H1 (cell line): ENCODE results near the gene SMIM41. TPM values are rescaled to one million over a fixed set of nuclear protein-coding genes. Genes with fewer than 3 reads are reported as not detected.

ENCODE experiments used
- CTCF ChIA-PET: fragments of 300-600 bp; sonication (Branson Sonifier 250); formaldehyde crosslinking; loops from one replicate; lab custom pipeline; 2021; ENCODE audit not compliant: partially characterized antibody; lab: Charles Lee
- POLR2A ChIA-PET: fragments of 300-600 bp; sonication (Branson Sonifier 250); formaldehyde crosslinking; loops from one replicate; lab custom pipeline; 2021; ENCODE audit warnings: inconsistent platforms; ENCODE audit not compliant: partially characterized antibody; lab: Charles Lee
- DNase-seq, 2 experiments: peaks; one replicate each; pipeline versions ENCODE4 v3.0.0 to v3.0.0-alpha.2; 2010 to 2022; ENCODE audit warnings: low spot score in 2 of 2, low read depth in 1 of 2, mixed read lengths in 1 of 2
- FAIRE-seq: peaks from 2 replicates; lab custom pipeline; 2011; peaks lifted over from hg19 to GRCh38; lab: Jason Lieb, UNC
- H2AFZ ChIP-seq: 2 replicates; pipeline ENCODE4 v1.8.1; 2012; ENCODE audit warnings: low read length, inconsistent platforms
- H2AK5ac ChIP-seq: 2 replicates; pipeline ENCODE4 v1.6.1; 2013; ENCODE audit warnings: low read depth, low read length
- H2BK120ac ChIP-seq: replicated peaks from 2 replicates; pipeline ENCODE3; 2013; ENCODE audit warnings: low read depth, low read length, inconsistent platforms
- H2BK12ac ChIP-seq: 2 replicates; pipeline ENCODE4 v1.6.1; 2013; ENCODE audit warnings: low read depth, low read length
- H2BK15ac ChIP-seq: 2 replicates; pipeline ENCODE4 v1.6.1; 2013; ENCODE audit warnings: low read length
- H2BK20ac ChIP-seq: 2 replicates; pipeline ENCODE4 v1.6.1; 2013; ENCODE audit warnings: low read length
- H2BK5ac ChIP-seq: 2 replicates; pipeline ENCODE4 v1.6.1; 2013; ENCODE audit warnings: low read depth, low read length
- H3K14ac ChIP-seq: 2 replicates; pipeline ENCODE4 v1.6.1; 2013; ENCODE audit warnings: inconsistent platforms; ENCODE audit not compliant: insufficient read length
- H3K18ac ChIP-seq: 2 replicates; pipeline ENCODE4 v1.6.1; 2013; ENCODE audit warnings: low read length; ENCODE audit errors: extremely low read depth
- H3K23ac ChIP-seq: 2 replicates; pipeline ENCODE4 v1.6.1; 2013; ENCODE audit warnings: inconsistent platforms; ENCODE audit not compliant: insufficient read length
- H3K23me2 ChIP-seq: 2 replicates; pipeline ENCODE4 v1.6.1; 2013; ENCODE audit warnings: low read depth, low read length
- H3K27ac ChIP-seq: 2 replicates; pipeline ENCODE4 v1.6.1; 2011; ENCODE audit warnings: low read depth, low read length, inconsistent platforms
- H3K27me3 ChIP-seq, 4 experiments: replicated peaks in 1 of 4; 1 replicate in 1 of 4; 2 replicates in 3 of 4; pipeline versions ENCODE4 v1.6.1 to v1.8.1; 2011 to 2013; ENCODE audit warnings: low read length in 3 of 4, mild to moderate bottlenecking in 3 of 4, inconsistent platforms in 2 of 4, mixed read lengths in 2 of 4, moderate library complexity in 1 of 4; ENCODE audit not compliant: control insufficient read depth in 3 of 4, insufficient read depth in 3 of 4; ENCODE audit errors: extremely low read depth in 1 of 4
- H3K36me3 ChIP-seq, 4 experiments: 2 replicates each; pipeline versions ENCODE4 v1.6.1 to v1.8.1; 2011 to 2013; ENCODE audit warnings: mild to moderate bottlenecking in 4 of 4, low read length in 3 of 4, moderate library complexity in 2 of 4, control low read depth in 1 of 4, inconsistent platforms in 1 of 4; ENCODE audit not compliant: insufficient read depth in 4 of 4, control insufficient read depth in 2 of 4
- H3K4ac ChIP-seq: replicated peaks from 2 replicates; pipeline ENCODE3; 2013; ENCODE audit warnings: low read length, low read depth, mixed read lengths, inconsistent platforms; ENCODE audit not compliant: insufficient read length
- H3K4me1 ChIP-seq, 4 experiments: replicated peaks in 1 of 4; 1 replicate in 1 of 4; 2 replicates in 3 of 4; pipeline versions ENCODE4 v1.6.1 to v1.8.1; 2011 to 2013; ENCODE audit warnings: low read length in 3 of 4, inconsistent platforms in 2 of 4, mixed read lengths in 1 of 4; ENCODE audit not compliant: insufficient read depth in 4 of 4, control insufficient read depth in 3 of 4
- H3K4me2 ChIP-seq, 2 experiments: 2 replicates each; pipeline versions ENCODE4 v1.6.1 to v1.8.1; 2011 to 2013; ENCODE audit warnings: low read depth in 2 of 2, low read length in 2 of 2, control low read depth in 1 of 2, inconsistent platforms in 1 of 2, mild to moderate bottlenecking in 1 of 2; ENCODE audit not compliant: insufficient read depth in 1 of 2
- H3K4me3 ChIP-seq, 4 experiments: fragments of 200-600, 300-600 bp in 1 of 4; sonication (generic), shearing (Covaris generic), sonication (Bioruptor Twin) in 1 of 4; 2 replicates each; pipeline versions ENCODE4 v1.5.1 to v1.8.1; 2011 to 2016; ENCODE audit warnings: low read length in 4 of 4, low read depth in 3 of 4, control low read depth in 2 of 4, inconsistent platforms in 2 of 4, mild to moderate bottlenecking in 2 of 4, mixed read lengths in 1 of 4, moderate library complexity in 1 of 4; ENCODE audit not compliant: insufficient read depth in 2 of 4; ENCODE audit errors: extremely low read depth in 1 of 4
- H3K56ac ChIP-seq: replicated peaks from 2 replicates; pipeline ENCODE3; 2013; ENCODE audit warnings: low read depth, mild to moderate bottlenecking, mixed read lengths, low read length, inconsistent platforms; ENCODE audit not compliant: insufficient read length
- H3K79me1 ChIP-seq: 2 replicates; pipeline ENCODE4 v1.6.1; 2013; ENCODE audit warnings: low read depth, low read length, control low read depth
- H3K79me2 ChIP-seq, 2 experiments: 2 replicates each; pipeline versions ENCODE4 v1.6.1 to v1.8.1; 2012 to 2013; ENCODE audit warnings: low read length in 2 of 2, mild to moderate bottlenecking in 2 of 2, inconsistent platforms in 1 of 2; ENCODE audit not compliant: insufficient read depth in 2 of 2, control insufficient read depth in 1 of 2
- H3K9ac ChIP-seq, 4 experiments: replicated peaks in 1 of 4; 1 replicate in 1 of 4; 2 replicates in 3 of 4; pipeline versions ENCODE4 v1.6.1 to v1.8.1; 2011 to 2013; ENCODE audit warnings: low read depth in 3 of 4, low read length in 3 of 4, control low read depth in 2 of 4, mild to moderate bottlenecking in 2 of 4, moderate library complexity in 2 of 4, inconsistent platforms in 1 of 4; ENCODE audit errors: extremely low read depth in 1 of 4
- H3K9me3 ChIP-seq, 2 experiments: 2 replicates each; pipeline versions ENCODE4 v1.6.1 to v1.8.1; 2012 to 2013; ENCODE audit warnings: mild to moderate bottlenecking in 2 of 2, moderate library complexity in 2 of 2, control low read depth in 1 of 2, inconsistent platforms in 1 of 2, low read depth in 1 of 2, low read length in 1 of 2, mixed read lengths in 1 of 2; ENCODE audit not compliant: insufficient read depth in 2 of 2
- H4K20me1 ChIP-seq, 2 experiments: replicated peaks in 1 of 2; 2 replicates each; pipeline versions ENCODE3 to v1.8.1; 2011 to 2013; ENCODE audit warnings: inconsistent platforms in 2 of 2, low read length in 2 of 2, mild to moderate bottlenecking in 1 of 2; ENCODE audit not compliant: insufficient read depth in 2 of 2, control insufficient read depth in 1 of 2
- H4K5ac ChIP-seq: 2 replicates; pipeline ENCODE4 v1.6.1; 2013; ENCODE audit warnings: low read length, low read depth, mixed read lengths, inconsistent platforms; ENCODE audit not compliant: insufficient read length
- H4K8ac ChIP-seq: 2 replicates; pipeline ENCODE4 v1.8.0; 2013; ENCODE audit warnings: mild to moderate bottlenecking, moderate library complexity, low read length, inconsistent platforms; ENCODE audit not compliant: insufficient read depth; ENCODE audit errors: extremely low read depth
- H4K91ac ChIP-seq: replicated peaks from 2 replicates; pipeline ENCODE3; 2013; ENCODE audit warnings: low read length, mixed read lengths, inconsistent platforms; ENCODE audit not compliant: insufficient read length
- RAD21 ChIP-seq, 2 experiments: IDR thresholded peaks in 1 of 2; conservative IDR thresholded peaks in 1 of 2; 2 replicates each; pipeline ENCODE4 v1.6.1; 2011; ENCODE audit warnings: low read depth in 2 of 2, low read length in 2 of 2, improper control_type of control experiment in 1 of 2, inconsistent platforms in 1 of 2, mild to moderate bottlenecking in 1 of 2, moderate library complexity in 1 of 2
- RBBP5 ChIP-seq: IDR thresholded peaks from 2 replicates; pipeline ENCODE4 v1.7.1; 2012; ENCODE audit warnings: low read depth, mild to moderate bottlenecking, inconsistent platforms, low read length, moderate library complexity, borderline replicate concordance
- SIRT6 ChIP-seq: IDR thresholded peaks from one replicate; pipeline ENCODE4 v1.7.1; 2012; ENCODE audit warnings: low read length, inconsistent platforms
- TCF12 ChIP-seq: IDR thresholded peaks from 2 replicates; pipeline ENCODE4 v1.6.1; 2011; ENCODE audit warnings: low read depth, mild to moderate bottlenecking, low read length
- YY1 ChIP-seq: IDR thresholded peaks from 2 replicates; pipeline ENCODE4 v1.6.1; 2011; ENCODE audit warnings: low read depth, mild to moderate bottlenecking, low read length
- WGBS, 2 experiments: shearing (Covaris generic) in 1 of 2; methylation state at CpG; one replicate each; pipeline versions ENCODE4 v1.1.6 to v1.1.7; 2013 to 2015; ENCODE audit warnings: low lambda C conversion rate in 2 of 2, mixed read lengths in 2 of 2, inconsistent platforms in 1 of 2, low coverage in 1 of 2, missing lambda C conversion rate in 1 of 2; ENCODE audit not compliant: insufficient replicate concordance in 2 of 2, insufficient coverage in 1 of 2, insufficient read length in 1 of 2; ENCODE audit errors: extremely low coverage in 1 of 2, missing lambda C conversion rate in 1 of 2; 5-methylcytosine and 5-hydroxymethylcytosine counted together
- polyA plus RNA-seq, 7 experiments: library from polyadenylated mRNA; depleted of rRNA in 3 of 7; stranded (reverse) in 5 of 7; unstranded in 2 of 7; fragments of >200 nt in 5 of 7; fragments of 200-250 nt in 2 of 7; gene quantifications; 1 replicate in 5 of 7; 2 replicates in 1 of 7; 4 replicates in 1 of 7; pipeline versions ENCODE4 v1.2.1 to v1.2.3, GENCODE V29; 2011 to 2013; ENCODE audit warnings: missing spikeins in 2 of 7, mixed read lengths in 2 of 7
- total RNA-seq: library from RNA; stranded (reverse); fragmentation: NEBNext Ultra II Directional; extraction: Animal tissue kit (Norgen Biotek cat#: 25700); gene quantifications from 2 replicates; pipeline ENCODE4 v1.2.1, GENCODE V29; 2021
- TF ChIP-seq, protein P1 (sequence below), 3 experiments: IDR thresholded peaks; 1 replicate in 2 of 3; 2 replicates in 1 of 3; pipeline versions ENCODE4 v1.5.1 to v1.6.1; 2011; ENCODE audit warnings: low read length in 3 of 3, mild to moderate bottlenecking in 3 of 3, inconsistent platforms in 2 of 3, low read depth in 1 of 3, moderate library complexity in 1 of 3; ENCODE audit not compliant: insufficient read depth in 1 of 3; ENCODE audit errors: control extremely low read depth in 1 of 3
- TF ChIP-seq, protein P2 (sequence below): IDR thresholded peaks from 2 replicates; pipeline ENCODE4 v1.6.1; 2012; ENCODE audit warnings: inconsistent platforms
- TF ChIP-seq, protein P3 (sequence below): IDR thresholded peaks from 2 replicates; pipeline ENCODE4 v1.6.1; 2012; ENCODE audit warnings: inconsistent platforms

SMIM41 gene
- total and polyA plus RNA-seq, 2 of the 8 experiments (the other 6 are each of a cell fraction or from before 2014, with no cell fraction given): 0.28 to 0.98 TPM

DNA sequence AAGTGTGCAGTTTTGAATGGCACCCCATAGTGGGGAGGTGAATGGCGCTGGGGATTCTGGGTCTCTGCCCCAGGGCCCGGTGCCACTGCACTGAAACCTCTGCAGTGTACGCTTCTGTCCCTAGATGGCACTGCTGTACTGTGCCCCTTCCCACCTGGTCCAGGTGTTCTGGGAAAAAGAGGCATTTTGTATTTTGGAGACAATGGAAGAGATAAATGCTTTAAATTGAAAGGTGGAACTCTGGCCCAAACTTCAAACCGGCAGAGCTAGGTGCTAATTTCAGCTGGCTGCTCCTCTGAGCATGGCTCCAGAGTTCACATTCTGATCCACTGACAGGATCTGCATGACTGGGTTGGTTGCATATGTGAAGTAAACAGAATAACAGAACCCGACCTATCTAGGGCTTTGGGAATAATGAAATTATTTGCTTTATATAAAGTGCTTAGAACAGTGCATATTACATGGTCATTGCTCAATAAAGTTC is 60.1 kb downstream of the SMIM41 start:
- Histone ChIP-seq H3K9ac (no peak overlapping the region), H4K5ac (no peak overlapping the region), H3K9me3 (no peaks in the 10 kb centered on the region), H2AFZ (0 out of 2 replicates have a peak overlapping the region, but pooled peaks have one; percentile 36), H3K79me2 (no peaks in the 10 kb centered on the region), H3K79me1 (no peaks in the 10 kb centered on the region), H3K23ac (no peak overlapping the region), H3K4me3 (no peak overlapping the region), H3K27me3 (no peaks in the 10 kb centered on the region), H3K18ac (no peak overlapping the region; the same call in 1 of the 2 replicates), H4K20me1 (no peaks in the 10 kb centered on the region), H4K8ac (no peak overlapping the region), H3K4me1 (peaks cover 0 to 11% (median 5%) of the 10 kb centered on the region in 4 experiments; a peak in 4 of 7 replicates), H4K91ac (no peak overlapping the region), H3K27ac (no peak overlapping the region), H2BK20ac (0 out of 2 replicates have a peak overlapping the region, but pooled peaks have one; percentile 93), H2BK15ac (no peak overlapping the region), H3K56ac (no peak overlapping the region), H3K14ac (no peak overlapping the region), H3K23me2 (no peaks in the 10 kb centered on the region; the same call in 1 of the 2 replicates), H2BK12ac (no peak overlapping the region; the same call in 1 of the 2 replicates), H2BK120ac (no peak overlapping the region), H2AK5ac (no peak overlapping the region), H2BK5ac (no peak overlapping the region), H3K4me2 (no peak overlapping the region), H3K36me3 (no peaks in the 10 kb centered on the region), H3K4ac (no peak overlapping the region)
- 32% methylated on average over 5 of the region's 5 CpGs; no CpG with 5 or more reads in 1 of the 2 experiments for WGBS, 2 experiments
- ChIA-PET POLR2A (interaction anchor here (1.0 to 1.3 kb wide), 2 partner anchors 10 to 14 kb away, joined by 3 read pairs; no protein-coding TSS in a partner anchor), CTCF (interaction anchor here (0.9 to 4.4 kb wide), 32 partner anchors 9 to 745 kb away, joined by 3 to 26 read pairs (median 5); no protein-coding TSS in a partner anchor)
- TF ChIP-seq RBBP5: no peak
- no peak for TF ChIP-seq SIRT6
- TF ChIP-seq, protein P1, sequence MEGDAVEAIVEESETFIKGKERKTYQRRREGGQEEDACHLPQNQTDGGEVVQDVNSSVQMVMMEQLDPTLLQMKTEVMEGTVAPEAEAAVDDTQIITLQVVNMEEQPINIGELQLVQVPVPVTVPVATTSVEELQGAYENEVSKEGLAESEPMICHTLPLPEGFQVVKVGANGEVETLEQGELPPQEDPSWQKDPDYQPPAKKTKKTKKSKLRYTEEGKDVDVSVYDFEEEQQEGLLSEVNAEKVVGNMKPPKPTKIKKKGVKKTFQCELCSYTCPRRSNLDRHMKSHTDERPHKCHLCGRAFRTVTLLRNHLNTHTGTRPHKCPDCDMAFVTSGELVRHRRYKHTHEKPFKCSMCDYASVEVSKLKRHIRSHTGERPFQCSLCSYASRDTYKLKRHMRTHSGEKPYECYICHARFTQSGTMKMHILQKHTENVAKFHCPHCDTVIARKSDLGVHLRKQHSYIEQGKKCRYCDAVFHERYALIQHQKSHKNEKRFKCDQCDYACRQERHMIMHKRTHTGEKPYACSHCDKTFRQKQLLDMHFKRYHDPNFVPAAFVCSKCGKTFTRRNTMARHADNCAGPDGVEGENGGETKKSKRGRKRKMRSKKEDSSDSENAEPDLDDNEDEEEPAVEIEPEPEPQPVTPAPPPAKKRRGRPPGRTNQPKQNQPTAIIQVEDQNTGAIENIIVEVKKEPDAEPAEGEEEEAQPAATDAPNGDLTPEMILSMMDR (IDR thresholded peaks at IDR 0.05; ENCODE audit: control extremely low read depth in 1 of 3, insufficient read depth in 1 of 3, low read depth in 1 of 3, low read length in 3 of 3): peak in 2 of 3 experiments; percentile 81 to 88; a peak in 3 of 4 replicates
- TF ChIP-seq RAD21 (IDR thresholded peaks at IDR 0.05 in 1 of 2, conservative IDR thresholded peaks at IDR 0.05 in 1 of 2; ENCODE audit: low read depth in 2 of 2, low read length in 2 of 2): peak; percentile 76 to 87
- peak; percentile 47; the same call in 1 of the 2 replicates for TF ChIP-seq YY1
- TF ChIP-seq, protein P2, sequence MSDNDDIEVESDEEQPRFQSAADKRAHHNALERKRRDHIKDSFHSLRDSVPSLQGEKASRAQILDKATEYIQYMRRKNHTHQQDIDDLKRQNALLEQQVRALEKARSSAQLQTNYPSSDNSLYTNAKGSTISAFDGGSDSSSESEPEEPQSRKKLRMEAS: peak; percentile 67
- TF ChIP-seq, protein P3, sequence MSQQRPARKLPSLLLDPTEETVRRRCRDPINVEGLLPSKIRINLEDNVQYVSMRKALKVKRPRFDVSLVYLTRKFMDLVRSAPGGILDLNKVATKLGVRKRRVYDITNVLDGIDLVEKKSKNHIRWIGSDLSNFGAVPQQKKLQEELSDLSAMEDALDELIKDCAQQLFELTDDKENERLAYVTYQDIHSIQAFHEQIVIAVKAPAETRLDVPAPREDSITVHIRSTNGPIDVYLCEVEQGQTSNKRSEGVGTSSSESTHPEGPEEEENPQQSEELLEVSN: no peak
- peak; percentile 85; the same call in 1 of the 2 replicates for TF ChIP-seq TCF12
- peak; percentile 24 for FAIRE-seq
- DNase-seq: peak in 1 of 2 experiments; percentile 90
